ENCODE results near the gene OCSTAMP. TPM values are rescaled to one million over a fixed set of nuclear protein-coding genes. Genes with fewer than 3 reads are reported as not detected.

OCSTAMP gene
- total and polyA plus RNA-seq, 2 donors (not counting 3 experiments of a cell fraction or from before 2014, with no cell fraction given): not detected

DNA sequence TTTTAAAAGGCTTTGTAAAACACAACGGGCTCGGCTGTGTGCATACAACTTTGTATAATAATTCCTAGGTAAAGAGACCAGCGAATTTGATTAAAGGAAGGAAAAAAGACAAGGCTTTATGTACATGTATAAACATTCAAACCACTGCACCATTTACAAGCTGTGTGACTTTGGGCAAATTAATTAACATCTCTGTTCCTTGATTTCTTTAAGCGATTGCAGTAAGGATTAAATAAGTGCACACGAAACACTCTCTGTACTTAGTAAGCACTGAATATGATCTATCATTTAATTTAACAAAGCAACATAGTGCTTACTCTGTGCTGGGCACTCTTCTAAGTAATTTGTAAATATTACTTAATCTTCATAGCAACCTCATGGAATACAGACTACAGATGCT is 19.5 kb upstream of the OCSTAMP start:
- no peak overlapping the region for H2AFZ ChIP-seq (ENCODE audit: low read depth, low read length)
- H4K20me1 ChIP-seq (replicated peaks; ENCODE audit: control insufficient read depth, extremely low read depth, insufficient read depth, low read length): no peaks in the 10 kb centered on the region
- ChIA-PET POLR2A (no interaction called here), CTCF (no interaction called here)
- H3K79me2 ChIP-seq (ENCODE audit: control insufficient read depth, insufficient read depth, low read length): no peaks in the 10 kb centered on the region
- H3K36me3 ChIP-seq (ENCODE audit: control insufficient read depth in 2 of 2, extremely low read depth in 1 of 2, insufficient read depth in 2 of 2, low read length in 2 of 2): no peaks in the 10 kb centered on the region
- intact Hi-C loops (cut with micrococcal nuclease): no loop called here
- no peaks in the 10 kb centered on the region for H3K9me3 ChIP-seq (replicated peaks; ENCODE audit: control insufficient read depth, insufficient read depth, low read length)
- no TSS peak for BruUV-seq (replicated peaks)
- no peaks in the 10 kb centered on the region for H3K27me3 ChIP-seq (ENCODE audit: control insufficient read depth in 2 of 2, insufficient read depth in 2 of 2, low read length in 2 of 2)
- DNase-seq (ENCODE audit: low read depth, low spot score): no peak
- no peak overlapping the region for H3K27ac ChIP-seq (ENCODE audit: insufficient read depth, low read depth, low read length)
- TF ChIP-seq JUN (IDR thresholded peaks at IDR 0.05; ENCODE audit: borderline replicate concordance, insufficient read depth, insufficient read length, low read depth): no peak
- no peak for TF ChIP-seq FOS (IDR thresholded peaks at IDR 0.05; ENCODE audit: borderline replicate concordance, insufficient read depth, low read length)
- no peak for TF ChIP-seq POLR2A (IDR thresholded peaks at IDR 0.05; ENCODE audit: low read depth, low read length)
- no peak for TF ChIP-seq POLR2AphosphoS5 (IDR thresholded peaks at IDR 0.05; ENCODE audit: insufficient read depth, low read depth, low read length)
- TF ChIP-seq MYC (IDR thresholded peaks at IDR 0.05; ENCODE audit: low read depth, low read length): no peak
- TF ChIP-seq, protein P1, sequence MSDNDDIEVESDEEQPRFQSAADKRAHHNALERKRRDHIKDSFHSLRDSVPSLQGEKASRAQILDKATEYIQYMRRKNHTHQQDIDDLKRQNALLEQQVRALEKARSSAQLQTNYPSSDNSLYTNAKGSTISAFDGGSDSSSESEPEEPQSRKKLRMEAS (IDR thresholded peaks at IDR 0.05; ENCODE audit: insufficient read depth, insufficient read length): no peak
- TF ChIP-seq, protein P2, sequence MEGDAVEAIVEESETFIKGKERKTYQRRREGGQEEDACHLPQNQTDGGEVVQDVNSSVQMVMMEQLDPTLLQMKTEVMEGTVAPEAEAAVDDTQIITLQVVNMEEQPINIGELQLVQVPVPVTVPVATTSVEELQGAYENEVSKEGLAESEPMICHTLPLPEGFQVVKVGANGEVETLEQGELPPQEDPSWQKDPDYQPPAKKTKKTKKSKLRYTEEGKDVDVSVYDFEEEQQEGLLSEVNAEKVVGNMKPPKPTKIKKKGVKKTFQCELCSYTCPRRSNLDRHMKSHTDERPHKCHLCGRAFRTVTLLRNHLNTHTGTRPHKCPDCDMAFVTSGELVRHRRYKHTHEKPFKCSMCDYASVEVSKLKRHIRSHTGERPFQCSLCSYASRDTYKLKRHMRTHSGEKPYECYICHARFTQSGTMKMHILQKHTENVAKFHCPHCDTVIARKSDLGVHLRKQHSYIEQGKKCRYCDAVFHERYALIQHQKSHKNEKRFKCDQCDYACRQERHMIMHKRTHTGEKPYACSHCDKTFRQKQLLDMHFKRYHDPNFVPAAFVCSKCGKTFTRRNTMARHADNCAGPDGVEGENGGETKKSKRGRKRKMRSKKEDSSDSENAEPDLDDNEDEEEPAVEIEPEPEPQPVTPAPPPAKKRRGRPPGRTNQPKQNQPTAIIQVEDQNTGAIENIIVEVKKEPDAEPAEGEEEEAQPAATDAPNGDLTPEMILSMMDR (IDR thresholded peaks at IDR 0.05; ENCODE audit: extremely low read depth in 1 of 2, insufficient read depth in 1 of 2, low read depth in 1 of 2, low read length in 2 of 2): no peak
- H3K9ac ChIP-seq (replicated peaks; ENCODE audit: extremely low read depth, insufficient read depth, low read length): no peak overlapping the region
- no peak overlapping the region for H3K4me2 ChIP-seq (ENCODE audit: insufficient read depth, low read length)
- dilution Hi-C loops (cut with MboI; ENCODE audit: extremely low pct_ligation_motif_present, low sequenced_read_pairs): no loop called here
- H3K4me1 ChIP-seq (ENCODE audit: control insufficient read depth, extremely low read depth, insufficient read depth, low read length): peaks cover 3% of the 10 kb centered on the region
- H3K9me1 ChIP-seq (replicated peaks; ENCODE audit: control insufficient read depth, extremely low read depth, insufficient read depth, low read length): no peaks in the 10 kb centered on the region
- H3K4me3 ChIP-seq (replicated peaks in 1 of 3; ENCODE audit: insufficient read depth in 1 of 3, low read depth in 1 of 3, low read length in 3 of 3): no peak overlapping the region
- FAIRE-seq: no peak

Measured in endothelial cell of umbilical vein (primary cell).